H9 (cell line): ENCODE measurements around the gene NOL7. TPM values are rescaled to one million over a fixed set of nuclear protein-coding genes. Genes with fewer than 3 reads are reported as not detected.

Source experiments
- DNase-seq: peaks from one replicate; pipeline ENCODE4 v3.0.0-alpha.2; 2017
- H2AFZ ChIP-seq: one replicate; pipeline ENCODE4 v1.6.1; 2013; ENCODE audit warnings: mild to moderate bottlenecking, low read length, control low read depth, moderate library complexity
- H2AK5ac ChIP-seq: 2 replicates; pipeline ENCODE4 v1.6.1; 2013; ENCODE audit warnings: low read length, control low read depth, mixed read lengths; ENCODE audit not compliant: insufficient read length
- H2BK120ac ChIP-seq: one replicate; pipeline ENCODE4 v1.6.1; 2013; ENCODE audit warnings: low read depth, mild to moderate bottlenecking, low read length, control low read depth, inconsistent platforms; ENCODE audit not compliant: poor library complexity, severe bottlenecking
- H2BK12ac ChIP-seq: 2 replicates; pipeline ENCODE4 v1.6.1; 2013; ENCODE audit warnings: low read length, control low read depth, mixed read lengths, low read depth; ENCODE audit not compliant: insufficient read length
- H2BK15ac ChIP-seq: 2 replicates; pipeline ENCODE4 v1.6.1; 2013; ENCODE audit warnings: low read depth, low read length, control low read depth
- H2BK20ac ChIP-seq: one replicate; pipeline ENCODE4 v1.6.1; 2013; ENCODE audit warnings: low read depth, mild to moderate bottlenecking, low read length, control low read depth, inconsistent platforms; ENCODE audit not compliant: poor library complexity, severe bottlenecking
- H2BK5ac ChIP-seq: 2 replicates; pipeline ENCODE4 v1.6.1; 2013; ENCODE audit warnings: low read length, control low read depth, mixed read lengths; ENCODE audit not compliant: insufficient read length
- H3K14ac ChIP-seq: 2 replicates; pipeline ENCODE4 v1.6.1; 2013; ENCODE audit warnings: low read length, control low read depth; ENCODE audit not compliant: insufficient read depth
- H3K18ac ChIP-seq: 2 replicates; pipeline ENCODE4 v1.6.1; 2013; ENCODE audit warnings: low read depth, mild to moderate bottlenecking, mixed read lengths, low read length, control low read depth; ENCODE audit not compliant: insufficient read length
- H3K23ac ChIP-seq: 2 replicates; pipeline ENCODE4 v1.6.1; 2013; ENCODE audit warnings: low read length, control low read depth, mixed read lengths, low read depth; ENCODE audit not compliant: insufficient read length
- H3K23me2 ChIP-seq: 2 replicates; pipeline ENCODE4 v1.6.1; 2013; ENCODE audit warnings: low read depth, mild to moderate bottlenecking, mixed read lengths, low read length, control low read depth; ENCODE audit not compliant: insufficient read length, poor library complexity, severe bottlenecking
- H3K27ac ChIP-seq: 2 replicates; pipeline ENCODE4 v1.5.1; 2013; ENCODE audit warnings: low read length, control low read depth, mixed read lengths, low read depth; ENCODE audit not compliant: insufficient read length
- H3K27me3 ChIP-seq: 2 replicates; pipeline ENCODE4 v1.6.1; 2013; ENCODE audit warnings: low read length, control low read depth, inconsistent platforms; ENCODE audit not compliant: insufficient read depth
- H3K4ac ChIP-seq: 2 replicates; pipeline ENCODE4 v1.6.1; 2013; ENCODE audit warnings: low read depth, mild to moderate bottlenecking, control low read depth, inconsistent platforms, low read length, moderate library complexity
- H3K4me1 ChIP-seq: 2 replicates; pipeline ENCODE4 v1.6.1; 2013; ENCODE audit warnings: low read length, control low read depth, inconsistent platforms; ENCODE audit not compliant: insufficient read depth
- H3K4me2 ChIP-seq: 2 replicates; pipeline ENCODE4 v1.6.1; 2013; ENCODE audit warnings: low read length, control low read depth, mixed read lengths; ENCODE audit not compliant: insufficient read length, insufficient read depth
- H3K56ac ChIP-seq: 2 replicates; pipeline ENCODE4 v1.6.1; 2013; ENCODE audit warnings: low read depth, mild to moderate bottlenecking, mixed read lengths, low read length, control low read depth; ENCODE audit not compliant: insufficient read length
- H3K79me1 ChIP-seq: 2 replicates; pipeline ENCODE4 v1.6.1; 2013; ENCODE audit warnings: low read depth, mild to moderate bottlenecking, moderate library complexity, low read length, control low read depth, inconsistent platforms; ENCODE audit not compliant: insufficient read depth, poor library complexity, severe bottlenecking
- H3K79me2 ChIP-seq: 2 replicates; pipeline ENCODE4 v1.6.1; 2013; ENCODE audit warnings: low read length, control low read depth, inconsistent platforms; ENCODE audit not compliant: insufficient read depth
- H3K9ac ChIP-seq: 2 replicates; pipeline ENCODE4 v1.6.1; 2013; ENCODE audit warnings: low read length, control low read depth, mixed read lengths; ENCODE audit not compliant: insufficient read length; ENCODE audit errors: extremely low read depth
- H3K9me3 ChIP-seq: one replicate; pipeline ENCODE4 v1.6.1; 2013; ENCODE audit warnings: low read depth, low read length, inconsistent platforms; ENCODE audit not compliant: control insufficient read depth
- H3T11ph ChIP-seq: one replicate; pipeline ENCODE4 v1.6.1; 2013; ENCODE audit warnings: mild to moderate bottlenecking, low read length, control low read depth, inconsistent platforms
- H4K20me1 ChIP-seq: one replicate; pipeline ENCODE4 v1.6.1; 2013; ENCODE audit not compliant: control insufficient read depth, insufficient read length, insufficient read depth
- H4K5ac ChIP-seq: 2 replicates; pipeline ENCODE4 v1.6.1; 2013; ENCODE audit warnings: low read depth, mild to moderate bottlenecking, mixed read lengths, low read length, control low read depth; ENCODE audit not compliant: insufficient read length
- H4K8ac ChIP-seq: replicated peaks from 2 replicates; pipeline ENCODE4 v1.6.1; 2013; ENCODE audit warnings: low read length, control low read depth, mixed read lengths, low read depth; ENCODE audit not compliant: insufficient read length
- H4K91ac ChIP-seq: 2 replicates; pipeline ENCODE4 v1.6.1; 2013; ENCODE audit warnings: low read depth, mild to moderate bottlenecking, moderate library complexity, mixed read lengths, low read length, control low read depth; ENCODE audit not compliant: insufficient read length
- H3K27ac Mint-ChIP-seq, 3 experiments: 2 replicates in 2 of 3; 3 replicates in 1 of 3; pipeline ENCODE4 v1.8.0; 2020 to 2021; ENCODE audit warnings: mixed read lengths in 3 of 3, mild to moderate bottlenecking in 1 of 3, moderate library complexity in 1 of 3
- H3K27me3 Mint-ChIP-seq: 2 replicates; pipeline ENCODE4 v1.8.0; 2021; ENCODE audit warnings: low read depth, mild to moderate bottlenecking, moderate library complexity, mixed read lengths
- H3K36me3 Mint-ChIP-seq, 3 experiments: 2 replicates in 2 of 3; 3 replicates in 1 of 3; pipeline ENCODE4 v1.8.0; 2020 to 2021; ENCODE audit warnings: low read depth in 3 of 3, mixed read lengths in 3 of 3; ENCODE audit not compliant: insufficient read depth in 1 of 3
- H3K4me1 Mint-ChIP-seq, 2 experiments: 2 replicates each; pipeline ENCODE4 v1.8.0; 2020; ENCODE audit warnings: mixed read lengths in 2 of 2
- H3K4me3 Mint-ChIP-seq, 2 experiments: 2 replicates in 1 of 2; 3 replicates in 1 of 2; pipeline ENCODE4 v1.8.0; 2020 to 2021; ENCODE audit warnings: mild to moderate bottlenecking in 2 of 2, mixed read lengths in 2 of 2, moderate library complexity in 1 of 2
- H3K9me3 Mint-ChIP-seq, 2 experiments: 2 replicates in 1 of 2; 3 replicates in 1 of 2; pipeline ENCODE4 v1.8.0; 2020; ENCODE audit warnings: mild to moderate bottlenecking in 2 of 2, mixed read lengths in 2 of 2, moderate library complexity in 1 of 2
- CTCF ChIP-seq: fragments of 200-600 bp; sonication (generic); conservative IDR thresholded peaks from 3 replicates; pipeline ENCODE4 v1.8.0; 2021; ENCODE audit warnings: antibody characterized with exemption, mild to moderate bottlenecking
- WGBS: extraction: QIAGEN DNeasy Blood & Tissue Kit; methylation state at CpG from one replicate; pipeline ENCODE4 v1.1.7; 2013; ENCODE audit warnings: missing lambda C conversion rate, low lambda C conversion rate, mixed read lengths; ENCODE audit not compliant: insufficient read length; ENCODE audit errors: extremely low coverage; 5-methylcytosine and 5-hydroxymethylcytosine counted together
- total RNA-seq: library from RNA; stranded (reverse); gene quantifications from 2 replicates; pipeline ENCODE4 v1.2.1, GENCODE V29; 2021

The NOL7 gene
- total RNA-seq, 1 experiment from 2014 or later: 72.1 TPM

GRCh38 chr6:13611715-13612114 lies 3.4 kb upstream of the NOL7 start:
- H3K27ac Mint-ChIP-seq: no peak overlapping the region; a peak in 1 of 7 replicates
- H3K4me3 Mint-ChIP-seq: no peak overlapping the region
- no peak for TF ChIP-seq CTCF

More at GRCh38 chr6:13611715-13612114, 3.4 kb upstream of the NOL7 start:
- DNase-seq: no peak
- H4K91ac ChIP-seq: no peak overlapping the region
- no peak overlapping the region for H3T11ph ChIP-seq
- H3K14ac ChIP-seq: no peak overlapping the region
- peaks cover 4% of the 10 kb centered on the region; the same call in 1 of the 2 replicates for H3K79me2 ChIP-seq
- no peak overlapping the region for H2BK15ac ChIP-seq
- H3K79me1 ChIP-seq: peaks cover 2% of the 10 kb centered on the region
- Mint-ChIP-seq H3K36me3 (peaks cover 4 to 23% (median 8%) of the 10 kb centered on the region in 3 experiments; a peak in 6 of 7 replicates), H3K9me3 (no peaks in the 10 kb centered on the region; a peak in 2 of 5 replicates), H3K27me3 (peaks cover 3% of the 10 kb centered on the region; the same call in 1 of the 2 replicates), H3K4me1 (peaks cover 11 to 18% of the 10 kb centered on the region in 2 experiments)
- H4K20me1 ChIP-seq: no peaks in the 10 kb centered on the region
- no peak overlapping the region for H4K8ac ChIP-seq
- H4K5ac ChIP-seq: no peak overlapping the region
- no peak overlapping the region for H3K18ac ChIP-seq
- H2AK5ac ChIP-seq: no peak overlapping the region
- no peak overlapping the region for H2AFZ ChIP-seq
- no peaks in the 10 kb centered on the region for H3K9me3 ChIP-seq
- H3K4ac ChIP-seq: no peak overlapping the region
- no peak overlapping the region for H3K56ac ChIP-seq
- no peak overlapping the region for H3K4me2 ChIP-seq
- 100% methylated on average over 1 of the region's 4 CpGs for WGBS
- H3K27me3 ChIP-seq: no peaks in the 10 kb centered on the region
- H2BK120ac ChIP-seq: no peak overlapping the region
- H2BK5ac ChIP-seq: no peak overlapping the region
- H3K27ac ChIP-seq: no peak overlapping the region
- no peaks in the 10 kb centered on the region for H3K4me1 ChIP-seq
- no peak overlapping the region for H3K9ac ChIP-seq
- peaks cover 8% of the 10 kb centered on the region for H3K23me2 ChIP-seq
- no peak overlapping the region for H3K23ac ChIP-seq
- H2BK20ac ChIP-seq: no peak overlapping the region
- H2BK12ac ChIP-seq: no peak overlapping the region
